Bone marrow (tissue), 2 donors: ENCODE data around the gene BCR.

ENCODE experiments used
- DNase-seq, 2 donors: peaks; one replicate each; lab custom pipeline; 2025; lab: John Stamatoyannopoulos, UW

BCR gene

DNA sequence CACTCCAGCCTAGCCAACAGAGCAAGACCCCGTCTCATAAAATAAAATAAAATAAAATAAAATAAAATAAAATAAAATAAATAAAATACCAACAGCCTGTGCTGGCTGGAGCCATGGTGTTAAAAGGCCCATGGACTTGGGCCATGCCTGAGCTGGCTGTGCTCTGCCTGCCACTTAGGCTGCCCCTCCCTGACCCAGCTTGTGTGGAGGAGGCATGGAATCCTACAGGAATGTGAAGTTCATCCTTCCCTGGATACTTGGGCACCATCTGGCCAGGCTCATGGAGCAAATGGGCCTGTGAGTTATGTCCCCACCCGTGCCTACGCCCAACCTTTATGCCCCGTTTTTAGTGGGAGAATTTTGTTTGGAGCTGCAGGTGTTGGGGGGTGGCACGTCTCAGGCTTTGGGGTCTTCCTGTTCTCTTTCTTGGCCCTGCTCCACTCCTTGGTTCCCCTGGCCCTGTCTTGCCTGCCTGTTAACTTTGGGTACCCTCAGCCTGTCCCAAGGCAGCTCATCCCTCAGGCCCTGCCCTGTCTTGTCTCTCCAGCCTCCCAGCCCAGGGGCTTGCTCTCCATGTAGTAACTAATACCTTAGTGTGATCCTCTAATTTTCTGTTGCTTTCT is 51.3 kb downstream of the BCR start:
- DNase-seq = no peak

DNA sequence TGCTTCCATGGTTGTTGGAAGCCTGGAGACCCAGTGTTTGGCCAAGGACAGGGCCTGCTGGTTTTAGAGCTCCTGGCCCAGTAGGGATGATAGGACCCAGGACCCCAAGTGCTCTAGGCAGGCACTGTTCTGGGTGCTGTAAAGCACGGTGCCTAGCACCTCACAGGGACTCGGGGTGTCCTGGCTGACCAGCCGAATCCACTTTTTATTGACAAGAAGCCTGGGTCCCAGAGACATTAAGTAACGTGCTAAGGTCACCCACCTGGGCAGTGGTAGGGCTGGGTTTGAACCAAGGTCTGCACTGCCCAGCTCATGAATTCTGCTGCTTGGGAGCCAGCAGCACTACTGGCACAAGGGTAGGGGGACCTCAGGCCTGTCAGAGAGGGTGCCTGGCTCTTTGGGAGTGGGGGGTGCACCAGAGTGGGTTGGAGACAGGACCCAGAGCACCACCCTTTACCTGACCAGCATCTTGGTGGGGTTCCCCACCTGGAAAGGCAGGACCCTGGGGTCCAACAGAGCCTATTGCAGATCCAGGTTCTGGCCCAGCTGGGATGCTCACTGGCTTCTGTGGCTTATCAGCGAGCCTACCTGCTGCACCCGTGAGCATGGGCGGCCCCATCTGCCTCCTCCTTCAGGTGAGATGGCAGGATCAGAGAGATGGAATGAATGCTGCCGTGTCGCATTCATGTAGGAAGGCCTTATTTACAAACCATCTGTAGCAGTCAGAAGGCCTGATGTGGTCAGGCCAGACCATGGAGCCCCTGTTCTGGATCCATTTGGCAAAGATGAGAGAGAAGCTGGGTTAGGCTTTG is 52.0 kb downstream of the BCR start:
- DNase-seq = no peak

DNA sequence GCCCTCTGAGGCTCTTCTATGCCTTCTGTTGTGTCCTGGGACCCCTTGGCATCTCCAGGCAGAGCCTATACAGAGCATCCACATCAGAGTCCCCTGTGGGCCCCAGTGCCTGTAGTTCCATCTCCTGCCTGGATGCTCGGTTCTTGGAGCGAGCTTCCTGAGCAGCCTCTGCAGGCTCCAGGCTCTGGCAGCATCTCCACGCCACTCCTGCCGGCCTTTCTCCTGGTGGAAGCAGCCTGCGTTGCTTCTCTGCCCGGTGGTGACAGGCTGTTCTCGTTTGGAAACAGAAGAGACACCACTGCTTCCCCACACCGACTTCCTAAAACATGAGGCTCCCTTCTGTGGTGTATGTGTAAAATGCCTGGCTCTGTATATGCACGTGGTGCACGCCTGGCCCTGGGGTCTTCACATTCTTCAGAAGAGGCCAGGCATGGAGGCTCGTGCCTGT is 52.8 kb downstream of the BCR start:
- DNase-seq = no peak

DNA sequence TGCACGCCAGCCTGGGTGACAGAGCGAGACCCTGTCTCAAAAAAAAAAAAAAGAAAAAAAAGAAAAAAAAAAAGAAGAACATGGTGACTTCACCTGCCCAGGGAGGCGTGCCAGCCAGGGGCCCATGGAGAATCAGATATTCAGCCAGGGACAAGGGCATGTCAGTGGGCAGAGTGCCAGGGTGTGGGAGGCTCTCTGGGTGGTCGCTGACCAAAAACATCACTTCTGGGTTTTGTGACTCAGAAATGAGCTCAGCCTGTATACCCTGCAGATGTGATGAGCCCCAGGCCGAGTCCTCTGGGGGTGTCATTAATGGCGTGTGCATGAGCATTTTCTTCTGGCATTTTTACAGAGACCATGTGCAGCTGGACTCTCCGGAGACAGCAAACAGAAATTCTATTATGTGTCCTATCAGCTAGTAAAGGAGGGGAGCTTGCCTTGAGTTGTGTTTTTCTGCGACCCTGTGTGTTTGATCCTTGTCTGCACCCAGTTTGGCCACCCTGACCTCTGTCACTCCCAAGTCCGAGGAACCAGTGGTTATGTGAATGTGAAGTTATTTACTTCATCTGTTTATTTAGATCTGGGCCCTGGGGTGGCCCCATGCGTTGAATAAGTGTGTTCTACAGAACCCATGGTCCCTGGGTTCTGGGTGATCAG is 53.6 kb downstream of the BCR start:
- no peak for DNase-seq

DNA sequence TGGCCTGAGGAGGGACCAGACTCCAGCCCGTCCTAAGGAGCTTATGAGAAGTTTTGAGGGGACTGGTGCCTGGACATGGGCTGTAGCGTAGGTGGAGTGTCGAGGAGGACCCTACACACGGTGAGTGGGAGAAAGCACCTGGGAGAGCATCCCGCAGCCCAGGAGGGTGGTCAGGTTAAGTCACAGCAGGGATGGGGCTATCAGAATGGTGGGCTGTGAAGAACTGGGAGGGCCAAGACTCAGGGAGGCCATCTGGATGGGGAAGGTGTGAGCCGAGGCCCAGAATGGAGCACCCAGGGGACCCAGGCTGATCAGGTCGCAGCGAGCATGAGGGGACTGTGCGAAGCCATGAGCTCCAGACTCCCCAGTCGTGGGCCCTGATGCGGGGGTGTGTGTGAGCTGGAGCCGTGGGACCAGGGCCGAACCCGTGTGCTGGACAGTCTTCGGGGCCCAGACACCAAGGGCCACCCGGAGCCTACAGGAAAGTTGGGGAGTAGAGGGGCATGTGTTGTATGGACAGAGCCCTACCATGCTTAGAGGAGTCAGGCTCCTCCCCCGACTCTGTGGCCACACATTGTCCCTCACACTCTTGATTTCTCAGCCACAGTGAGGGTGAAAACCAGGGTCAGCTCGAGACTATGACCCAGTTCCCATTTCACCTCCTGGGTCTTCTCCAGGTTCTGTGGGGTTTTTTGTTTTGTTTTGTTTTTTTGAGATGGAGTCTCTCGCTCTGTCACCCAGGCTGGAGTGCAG is 54.3 kb downstream of the BCR start:
- DNase-seq = no peak

DNA sequence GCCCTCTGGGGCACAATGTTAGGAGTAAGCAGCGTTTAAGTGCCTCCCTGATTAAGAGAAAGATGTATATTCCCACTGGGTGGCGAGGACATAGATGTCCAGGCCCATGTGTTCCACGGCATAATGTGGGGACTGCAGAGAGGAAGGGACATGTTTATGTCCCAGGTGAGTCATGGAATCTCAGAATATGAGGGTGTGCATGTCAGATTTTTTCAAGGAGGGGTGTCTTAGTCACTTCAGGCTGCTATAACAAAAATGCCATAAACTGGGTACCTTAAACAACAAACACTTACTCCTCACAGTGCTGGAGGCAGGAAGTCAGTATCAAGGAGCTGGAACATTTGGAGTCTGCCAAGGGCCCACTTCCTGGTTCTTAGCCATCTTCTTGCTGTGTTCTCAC is 55.1 kb downstream of the BCR start:
- DNase-seq = no peak

DNA sequence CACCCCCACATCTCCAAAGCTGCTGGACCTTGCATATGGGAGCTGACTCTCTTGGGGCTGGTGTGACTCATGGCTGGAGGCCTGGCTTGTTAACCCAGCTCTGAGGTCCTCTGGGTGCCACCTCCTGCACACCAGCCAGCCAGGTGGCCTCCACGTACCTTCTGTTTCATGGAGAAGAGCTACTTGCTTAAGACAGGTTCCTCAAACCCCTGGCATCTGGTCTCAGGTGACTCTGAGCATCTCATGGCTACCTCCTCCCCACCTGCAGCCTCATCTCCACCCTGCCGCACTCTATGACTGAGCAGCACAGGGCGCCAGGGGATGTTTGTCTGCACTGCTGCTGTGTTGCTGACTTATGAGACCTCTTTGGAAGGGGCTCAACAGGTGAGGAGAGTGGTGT is 55.7 kb downstream of the BCR start:
- no peak for DNase-seq

DNA sequence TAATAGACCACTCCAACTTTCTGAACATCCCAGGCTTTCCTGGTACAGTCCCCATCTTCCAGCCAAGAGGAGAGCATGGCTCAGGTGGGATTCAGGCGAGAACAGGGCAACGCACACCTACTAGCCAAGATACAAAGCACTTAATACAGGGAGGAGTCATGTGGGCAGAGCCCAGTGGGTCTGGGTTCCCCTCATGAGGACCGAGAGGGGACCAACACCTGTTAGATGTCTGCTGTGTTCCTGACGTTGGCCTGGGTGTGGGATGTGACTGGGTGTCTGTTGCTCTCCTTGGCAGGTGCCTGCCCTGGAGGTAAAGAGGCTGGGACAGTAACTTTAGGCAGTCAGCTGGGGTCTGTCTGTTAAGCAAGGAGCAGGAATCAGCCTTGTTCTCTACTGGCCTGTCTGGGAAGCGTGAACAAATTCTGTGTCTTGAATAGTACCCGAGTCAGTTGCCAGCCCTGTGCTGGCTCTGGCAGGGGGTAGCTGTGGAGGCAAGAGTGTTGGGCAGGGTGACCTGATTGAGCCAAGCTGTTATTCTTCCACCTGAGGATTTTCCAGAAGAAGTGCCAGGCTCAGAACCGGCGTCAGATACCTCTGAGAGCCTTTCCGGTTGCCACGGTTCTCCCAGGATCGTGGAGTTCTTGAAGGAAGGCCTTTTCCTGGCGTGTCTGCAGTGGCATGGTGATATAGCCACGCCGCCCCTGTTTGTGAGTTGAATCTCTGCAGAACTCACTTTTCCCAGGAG is 56.3 kb downstream of the BCR start:
- DNase-seq = no peak

DNA sequence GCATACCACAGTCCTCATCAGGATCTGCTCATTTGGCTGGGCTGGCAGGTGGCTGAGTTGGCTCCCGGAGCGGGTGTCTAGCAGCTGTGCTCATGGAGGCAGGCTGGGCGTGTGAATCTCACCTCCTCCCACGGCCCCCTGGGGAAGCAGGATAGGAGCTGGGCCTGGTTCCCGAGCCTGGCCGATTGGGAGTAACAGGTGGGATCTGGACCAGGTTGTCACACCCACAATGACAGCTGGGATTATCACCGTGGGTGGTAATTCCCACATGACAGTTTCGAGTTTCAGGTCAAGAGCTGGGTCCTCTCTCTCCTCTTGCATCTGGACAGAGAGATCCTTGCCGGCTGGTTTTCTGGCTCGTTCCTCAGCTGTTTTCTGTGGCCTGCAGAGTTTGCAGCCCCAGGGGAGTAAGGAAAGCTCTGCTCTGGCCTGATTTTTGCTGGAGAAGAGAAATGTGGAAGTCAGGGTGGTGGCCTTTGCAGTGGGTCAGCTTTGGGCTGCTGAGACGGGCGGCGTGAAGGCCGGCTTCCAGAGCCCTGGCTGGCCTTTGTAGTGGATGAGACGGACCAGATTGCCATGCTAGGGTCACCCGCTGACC is 57.0 kb downstream of the BCR start:
- no peak for DNase-seq

DNA sequence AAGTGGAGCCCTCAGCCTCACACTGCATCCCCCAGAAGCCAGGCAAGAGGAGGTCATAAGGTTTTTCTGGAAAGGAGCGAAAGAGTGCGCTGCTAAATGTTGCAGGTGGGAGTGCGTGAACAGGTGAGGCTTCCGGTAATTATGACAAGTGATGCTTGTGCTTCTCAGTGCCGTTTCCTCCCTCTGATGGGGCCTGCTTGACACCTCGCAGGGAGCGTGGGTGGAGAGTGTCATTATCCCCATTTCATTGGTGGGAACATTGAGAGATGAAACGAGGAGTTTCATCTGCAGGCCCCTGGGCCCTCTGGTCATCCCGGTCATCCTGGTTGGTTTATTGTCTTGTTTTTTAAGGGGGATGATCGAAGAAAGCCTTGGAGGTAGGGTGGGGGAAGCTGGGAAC is 57.5 kb downstream of the BCR start:
- DNase-seq = no peak

DNA sequence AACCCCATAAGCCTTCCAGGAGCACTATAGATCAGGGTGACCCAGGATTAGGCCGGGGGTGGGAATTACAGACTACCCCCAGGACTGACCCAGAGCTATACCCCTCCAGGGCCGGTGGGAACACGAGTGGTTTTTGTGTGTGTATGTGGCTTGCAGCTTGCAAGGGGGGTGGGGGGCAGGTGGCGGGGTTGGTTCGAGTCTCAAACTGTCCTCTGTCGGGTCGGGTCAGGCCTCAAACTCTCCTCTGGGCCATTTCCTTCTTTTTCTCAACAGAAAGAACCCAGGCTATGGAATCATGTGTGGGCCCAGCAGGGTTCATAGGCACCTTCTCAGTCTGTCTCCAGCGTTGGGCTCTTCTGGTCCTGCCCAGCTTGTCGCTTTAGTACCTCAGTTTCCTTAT is 58.4 kb downstream of the BCR start:
- DNase-seq = no peak

DNA sequence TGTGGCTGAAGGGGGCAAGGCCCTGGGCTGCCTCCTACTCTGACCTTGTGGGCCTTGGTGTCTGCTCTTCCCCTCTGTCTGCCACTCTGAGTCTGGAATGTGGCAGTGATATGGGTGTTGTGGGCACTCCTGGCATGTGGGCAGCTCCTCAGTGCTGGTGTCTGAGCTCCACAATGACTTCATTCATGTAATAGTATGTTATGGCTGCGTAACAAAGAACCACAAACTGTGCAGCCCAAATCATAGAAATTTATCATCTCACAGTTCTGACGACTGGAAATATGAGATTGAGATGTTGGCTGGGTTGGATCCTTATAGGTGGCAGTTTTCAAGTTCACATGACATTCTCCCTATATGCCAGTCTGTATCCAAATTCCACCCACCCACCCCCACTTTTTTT is 59.1 kb downstream of the BCR start:
- DNase-seq = no peak

DNA sequence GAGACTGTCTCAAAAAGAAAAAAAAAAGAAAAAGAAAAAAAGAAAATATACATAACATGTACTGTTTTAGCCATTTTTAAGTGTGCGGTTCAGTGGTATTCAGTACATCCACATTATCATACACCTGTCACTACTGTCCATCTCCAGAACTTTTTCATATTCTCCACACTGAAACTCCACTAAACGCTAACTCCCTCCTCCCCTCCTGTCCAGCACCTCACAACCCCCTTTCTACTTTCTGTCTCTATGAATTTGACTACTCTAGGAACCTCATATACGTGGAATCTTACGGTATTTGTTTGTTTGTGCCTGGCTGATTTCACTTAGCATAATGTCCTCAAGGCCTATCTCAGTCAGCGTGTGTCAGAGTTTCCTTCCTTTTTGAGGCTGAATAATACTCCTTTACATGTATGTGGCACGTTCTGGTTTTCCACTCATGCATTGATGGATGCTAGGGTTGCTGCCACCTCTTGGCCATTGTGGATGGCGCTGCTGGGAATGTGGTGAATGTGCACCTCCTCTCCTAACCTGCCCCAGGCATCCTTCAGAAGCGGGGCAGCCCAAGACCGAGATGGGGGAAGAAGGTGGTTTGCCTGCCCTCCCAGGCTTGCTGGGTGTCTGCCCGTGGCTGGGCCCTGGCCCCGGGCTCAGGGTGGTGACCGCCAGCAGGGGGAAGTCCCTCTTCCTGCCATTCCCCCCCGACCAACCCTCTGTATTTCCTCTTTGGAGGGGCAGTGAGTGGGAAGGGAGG is 60.5 kb downstream of the BCR start:
- peak in 1 of 2 donors; percentile 77 for DNase-seq

DNA sequence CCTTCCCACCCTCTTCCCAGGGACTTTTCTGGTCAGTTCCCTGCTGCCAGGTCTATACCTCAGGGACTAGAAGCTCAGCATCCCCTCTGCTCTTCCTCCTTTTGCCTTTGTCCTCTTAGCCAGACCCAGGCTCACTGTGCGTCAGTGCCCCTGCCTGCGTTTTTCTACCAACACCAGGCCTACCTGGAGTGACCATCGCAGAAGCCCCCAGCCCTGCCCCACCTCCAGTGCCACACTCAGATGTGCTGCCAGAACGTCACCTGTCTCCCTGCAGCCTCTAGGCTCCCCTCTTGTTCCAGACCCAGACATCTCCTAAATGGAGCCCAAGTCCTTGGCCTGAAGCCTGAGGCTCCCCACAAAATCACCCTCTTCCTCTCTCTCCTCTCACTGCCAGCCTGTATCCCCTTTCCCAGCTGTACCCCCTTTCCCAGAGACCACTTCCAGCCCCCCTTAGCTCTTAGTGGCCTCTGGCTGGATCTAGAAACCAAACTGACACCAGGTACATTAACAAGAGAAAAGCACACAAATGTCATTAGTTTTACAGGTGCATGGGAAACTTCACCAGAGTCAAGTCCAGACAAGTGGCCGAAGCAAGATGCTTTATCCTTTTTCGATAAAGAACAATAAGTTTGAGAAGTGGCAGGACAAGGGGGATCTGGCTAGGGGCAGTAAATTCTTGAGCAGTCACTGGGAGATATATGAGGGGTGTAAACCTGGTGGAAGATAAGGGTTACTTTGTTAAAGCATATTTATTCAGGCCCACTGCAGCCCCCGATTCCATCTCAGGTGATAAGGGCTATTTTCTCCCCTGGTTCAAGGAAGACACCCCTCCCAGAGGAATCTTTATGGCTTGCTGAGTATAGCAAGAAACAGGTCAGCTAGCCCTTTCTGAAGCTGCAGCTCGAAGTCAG is 61.5 kb downstream of the BCR start:
- DNase-seq = no peak

DNA sequence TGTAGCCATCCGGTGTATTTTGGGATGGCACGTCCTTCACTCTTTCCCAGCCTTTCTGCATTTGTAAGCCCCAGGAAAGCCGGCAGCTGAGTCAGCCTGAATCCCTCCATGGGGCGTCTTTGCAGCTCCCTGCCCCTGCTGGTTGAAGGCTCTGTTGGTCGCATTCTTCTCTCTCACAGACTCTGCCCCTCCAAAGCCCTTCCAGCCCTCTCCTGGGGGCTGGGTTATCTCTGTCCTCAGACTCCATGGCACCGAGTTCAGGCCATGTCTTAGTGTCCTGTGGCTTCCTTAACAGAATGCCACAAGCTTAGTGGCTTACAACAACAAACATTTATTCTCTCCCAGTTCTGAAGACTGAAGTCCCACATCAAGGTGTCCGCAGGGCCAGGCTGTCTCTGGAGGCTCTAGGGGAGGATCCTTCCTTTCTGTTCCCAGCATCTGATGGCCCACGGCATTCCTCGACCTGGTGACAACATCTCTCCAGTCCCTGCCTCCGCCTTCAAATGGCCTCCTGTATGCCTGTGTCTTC is 62.2 kb downstream of the BCR start:
- no peak for DNase-seq

DNA sequence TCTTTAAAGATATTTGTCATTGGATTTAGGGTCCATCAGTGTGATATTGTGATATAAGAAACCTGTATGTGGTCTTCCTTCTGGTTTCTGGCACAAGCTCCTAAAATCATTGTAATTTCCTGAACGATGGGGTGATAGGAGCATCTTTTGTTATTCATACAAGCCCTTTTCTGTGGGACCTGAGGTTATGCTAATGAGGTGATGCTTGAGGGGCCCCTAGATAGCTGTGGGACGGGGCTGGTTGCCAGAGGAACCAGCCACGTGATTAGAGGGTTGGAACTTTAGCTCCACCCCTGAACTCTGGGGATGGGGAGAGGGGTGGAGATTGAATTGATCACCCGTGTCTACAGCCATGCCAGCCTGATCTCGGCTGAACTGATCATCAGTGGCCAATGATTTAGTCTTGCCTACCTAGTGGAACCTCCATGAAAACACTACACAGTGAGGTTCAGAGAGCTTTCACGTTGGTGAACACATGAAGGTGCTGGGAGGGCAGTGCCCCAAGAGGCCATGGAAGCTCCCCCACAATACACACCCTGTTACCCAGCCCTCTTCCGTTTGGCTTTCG is 62.8 kb downstream of the BCR start:
- DNase-seq = no peak

DNA sequence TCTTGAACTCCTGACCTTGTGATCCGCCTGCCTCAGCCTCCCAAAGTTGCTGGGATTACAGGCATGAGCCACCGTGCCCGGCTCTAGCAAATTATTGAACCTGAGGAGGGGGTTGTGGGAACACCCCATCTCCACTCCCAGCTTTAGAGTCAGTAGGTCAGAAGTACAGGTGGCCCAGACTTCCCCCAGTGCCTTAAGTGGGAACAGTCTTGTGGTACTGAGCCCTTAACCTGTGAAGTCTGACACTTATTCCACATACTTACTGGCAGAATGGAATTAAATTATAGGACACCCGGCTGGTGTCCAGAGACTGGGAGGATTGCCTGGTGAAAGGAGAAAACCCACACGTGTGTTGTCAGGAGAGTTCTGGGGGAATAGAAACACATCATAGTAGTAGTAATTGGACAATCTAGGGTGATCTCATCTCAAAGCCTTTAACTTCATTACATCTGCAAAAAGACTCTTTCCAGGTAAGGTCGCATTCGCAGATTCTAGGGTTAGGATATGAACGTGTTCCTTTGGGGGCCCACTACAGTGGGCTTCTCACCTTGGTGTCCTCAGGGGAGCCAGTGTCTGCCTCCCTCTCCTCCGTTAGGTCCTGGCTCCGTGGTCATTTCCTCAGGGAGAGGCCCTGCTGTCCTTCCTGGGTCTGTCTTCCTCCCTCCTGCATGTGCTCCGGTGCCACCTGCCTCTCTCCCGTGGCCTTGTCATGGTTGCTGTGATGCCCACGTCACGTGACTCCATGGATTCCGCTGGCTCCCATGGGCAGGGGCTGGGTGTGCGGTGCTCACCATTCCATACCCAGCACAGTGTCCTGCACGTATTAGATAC is 63.8 kb downstream of the BCR start:
- DNase-seq = no peak

DNA sequence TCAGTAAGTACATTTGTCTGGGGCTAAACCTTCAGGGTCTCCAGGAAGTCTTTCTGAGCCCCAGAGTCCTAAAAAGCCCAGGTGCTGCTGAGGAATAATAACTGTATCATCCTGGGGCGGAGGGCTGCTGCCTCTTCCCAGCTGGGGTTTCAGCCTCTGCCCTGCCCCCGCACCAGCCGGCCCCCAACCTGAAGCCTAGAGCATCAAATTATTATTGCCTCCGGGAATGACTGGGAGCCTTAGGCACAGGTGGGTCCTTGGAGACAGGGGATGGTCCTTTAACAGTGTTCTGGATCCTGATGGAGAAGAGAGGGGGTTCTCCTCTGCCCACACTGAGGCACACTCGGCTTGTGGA is 64.4 kb downstream of the BCR start:
- DNase-seq = no peak
